ENCODE data around the gene HLA-DOA.

Gene HLA-DOA

DNA sequence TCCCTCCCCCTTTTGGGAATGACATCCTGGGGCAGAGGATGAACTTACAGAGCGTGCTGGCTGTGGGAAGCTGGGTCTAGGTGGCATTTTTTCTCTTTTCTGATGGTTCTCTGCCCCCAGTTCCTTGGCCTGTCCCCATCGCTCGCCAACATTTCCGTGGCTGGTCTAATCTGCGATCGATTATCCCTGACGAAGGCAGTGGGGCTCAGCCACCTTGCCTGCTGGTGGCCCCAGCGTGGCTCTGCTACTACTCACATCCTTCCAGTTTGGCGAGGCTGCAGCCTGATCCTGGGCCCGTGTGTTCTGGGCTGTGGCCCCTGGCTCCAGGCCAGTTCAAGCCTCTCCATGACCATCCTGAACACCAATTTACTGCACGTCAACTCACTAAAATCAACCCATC lies 6.4 kb upstream of the HLA-DOA start:
- no peak for DNase-seq

DNA sequence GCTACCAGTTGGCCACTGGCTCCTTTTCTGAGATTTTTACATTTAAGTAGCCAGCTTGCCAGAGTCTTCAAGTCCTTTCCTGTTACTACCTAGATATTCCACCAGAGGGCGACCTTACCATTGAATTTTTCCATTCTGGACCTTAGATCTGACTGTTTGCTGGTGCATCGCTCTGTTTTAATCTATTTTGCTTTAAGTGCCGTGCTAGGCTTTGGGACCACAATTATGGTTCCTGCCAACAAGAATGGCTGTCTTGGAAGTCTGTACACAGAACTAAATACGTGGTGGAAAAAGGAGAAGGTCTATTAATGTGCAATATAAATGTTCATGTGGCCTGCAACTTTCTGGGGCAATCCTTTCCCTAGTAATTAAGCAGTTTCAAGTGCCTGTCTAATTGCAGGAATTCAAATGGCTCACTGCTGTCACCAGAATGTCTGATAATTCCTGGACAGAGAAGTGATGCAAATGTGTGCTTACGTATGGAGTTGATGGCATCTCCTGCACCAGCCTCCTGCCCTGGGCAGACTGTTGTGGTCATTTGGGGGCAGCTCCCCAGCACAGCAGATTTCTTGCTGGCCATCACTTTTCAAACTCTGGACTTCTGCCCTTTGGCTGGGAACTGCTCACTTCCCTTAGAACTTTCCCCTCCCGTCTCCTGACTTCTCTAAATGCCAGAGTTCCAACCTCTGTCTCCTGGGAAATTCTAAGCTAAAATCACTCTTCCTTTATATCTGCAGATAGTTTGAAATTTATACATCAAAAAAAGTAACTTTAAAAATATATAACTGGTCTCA lies 5.6 kb upstream of the HLA-DOA start:
- no peak for DNase-seq

DNA sequence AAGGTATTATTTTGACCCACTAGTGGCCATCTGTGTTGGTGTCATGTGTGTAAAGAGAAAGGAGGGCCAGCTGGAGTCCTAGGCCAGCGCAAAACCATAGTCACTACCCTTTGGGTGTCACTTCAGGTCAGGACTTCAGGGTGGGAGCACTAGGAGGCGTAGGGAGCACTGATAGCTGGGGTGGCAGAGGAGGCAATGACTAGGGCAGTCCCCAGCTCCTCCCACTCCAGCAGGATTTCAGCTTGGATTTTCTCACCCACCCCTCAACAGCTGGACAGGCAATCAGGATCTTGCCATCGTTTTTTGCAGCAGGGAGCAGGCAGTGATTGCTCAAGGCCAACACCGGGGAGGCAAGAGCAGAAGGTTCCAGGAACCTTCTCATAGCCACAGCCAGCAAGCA lies 4.2 kb upstream of the HLA-DOA start:
- DNase-seq = no peak

DNA sequence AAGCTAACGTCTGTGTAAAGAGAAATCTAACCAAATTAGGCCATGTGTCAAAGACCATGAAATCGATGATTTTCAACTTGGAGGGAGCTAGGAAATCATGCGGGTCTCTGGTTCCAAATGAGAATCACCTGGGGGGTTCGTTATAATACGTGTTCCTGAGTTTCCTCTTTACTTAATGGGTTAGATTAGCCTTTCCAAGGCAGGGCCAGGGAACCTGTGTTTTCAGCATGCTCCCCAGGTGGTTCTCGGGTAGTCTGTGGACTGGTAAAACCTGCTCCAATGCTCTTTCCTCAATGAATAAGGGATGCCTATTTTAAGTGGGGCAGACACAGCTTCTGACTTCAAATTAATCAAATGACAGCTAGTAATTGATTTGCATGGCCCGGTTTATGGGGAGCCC lies 965 bp upstream of the HLA-DOA start:
- DNase-seq = no peak

DNA sequence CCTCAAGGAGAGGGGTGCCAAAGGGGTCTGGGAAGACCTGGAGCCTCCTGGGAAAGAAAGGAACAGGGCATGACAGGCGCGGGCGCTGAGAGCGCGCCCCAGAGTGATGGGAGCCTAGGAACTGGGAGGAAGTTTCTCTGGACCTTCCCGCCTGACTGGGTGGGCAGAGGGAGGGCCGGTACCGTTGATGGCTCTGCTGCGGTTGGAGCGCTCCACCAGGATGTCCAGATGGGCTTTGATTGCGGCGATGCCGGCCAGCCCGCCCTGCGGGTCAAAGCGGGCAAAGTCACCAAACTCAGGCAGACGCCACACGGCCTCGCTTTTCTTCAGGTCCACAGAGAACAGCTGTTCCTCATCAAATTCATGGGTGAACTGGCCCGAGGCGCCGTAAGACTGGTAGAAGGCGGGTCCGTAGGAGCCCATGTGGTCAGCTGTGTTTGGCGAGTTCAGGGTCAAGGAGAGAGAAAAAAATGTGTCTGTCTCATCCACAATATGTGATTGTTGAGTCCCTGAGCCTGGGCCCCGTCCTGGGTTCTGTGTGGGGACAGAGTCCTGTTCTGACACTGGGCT lies 1.5 kb downstream of the HLA-DOA start:
- no peak for DNase-seq

DNA sequence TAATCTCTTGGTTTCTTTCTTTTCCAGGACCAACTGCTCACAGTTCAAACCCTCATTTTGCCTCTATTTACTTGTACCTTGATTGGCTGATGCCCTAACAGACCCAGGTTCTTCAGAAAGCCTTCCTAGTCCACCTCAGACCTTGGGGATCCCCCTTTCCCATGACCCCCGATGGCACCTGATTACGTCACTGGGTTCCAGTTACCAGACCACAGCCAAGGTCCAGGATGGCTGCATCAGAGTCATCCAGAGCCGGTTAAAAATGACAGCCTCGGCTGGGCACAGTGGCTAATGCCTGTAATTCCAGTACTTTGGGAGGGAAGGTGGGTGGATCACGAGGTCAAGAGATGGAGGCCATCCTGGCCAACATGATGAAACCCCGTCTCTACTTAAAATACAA lies 4.5 kb downstream of the HLA-DOA start:
- DNase-seq = no peak

DNA sequence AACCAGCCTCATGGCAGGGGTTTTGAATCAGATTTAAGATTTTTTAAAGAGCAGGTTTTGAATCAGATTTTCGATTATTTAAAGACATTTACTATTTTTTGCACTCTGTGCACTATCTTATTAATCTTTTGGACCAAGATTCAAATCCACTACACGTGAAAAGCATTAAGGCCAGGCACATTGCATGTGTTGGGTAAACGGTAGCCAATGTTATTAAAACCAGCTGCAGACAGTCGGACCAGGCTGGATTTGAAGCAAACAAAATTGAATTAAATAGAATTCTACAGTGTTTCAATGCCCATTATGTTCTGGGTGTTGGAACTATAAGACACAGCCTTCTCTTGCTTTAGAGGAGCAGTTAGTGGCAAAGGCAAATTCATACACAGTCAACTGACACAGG lies 7.7 kb downstream of the HLA-DOA start:
- no peak for DNase-seq

DNA sequence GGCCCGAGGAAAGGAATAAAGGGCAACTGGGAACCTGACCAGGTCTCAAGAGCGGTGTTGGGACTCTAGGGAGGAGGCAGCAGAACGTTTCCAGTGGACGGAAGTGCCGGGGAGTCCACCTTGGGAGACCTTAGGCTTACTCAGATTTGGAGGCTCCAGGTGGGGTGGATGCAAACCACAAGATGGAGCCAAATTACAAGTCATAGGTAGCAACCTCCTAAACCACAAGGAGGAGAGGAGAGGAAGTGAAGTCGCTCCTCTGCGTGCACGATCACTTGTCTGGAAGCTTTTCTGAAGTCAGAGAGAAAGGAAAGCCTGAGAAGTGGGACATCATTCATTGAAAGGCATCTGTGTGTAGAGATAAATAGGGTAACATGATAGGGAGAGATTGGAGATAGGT lies 9.3 kb downstream of the HLA-DOA start:
- no peak for DNase-seq

DNA sequence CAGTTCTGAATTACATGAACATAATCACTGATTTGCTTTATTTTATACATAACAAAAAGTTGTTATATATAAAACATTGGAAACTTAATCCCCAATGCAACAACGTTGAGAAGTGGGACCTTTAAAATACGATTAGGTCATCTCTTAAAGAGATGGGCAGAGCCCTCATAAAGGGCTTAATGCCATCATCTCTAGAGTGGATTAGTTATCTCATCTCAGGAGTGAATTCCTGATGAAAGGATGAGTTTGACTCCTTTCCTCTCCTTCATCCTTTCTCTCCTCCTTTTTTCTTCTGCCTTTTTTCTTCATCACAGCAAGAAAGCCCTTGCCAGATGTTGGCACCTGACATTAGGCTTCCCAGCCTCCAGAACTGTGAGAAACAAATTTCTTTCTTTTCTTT lies 13.9 kb downstream of the HLA-DOA start:
- no peak for DNase-seq

DNA sequence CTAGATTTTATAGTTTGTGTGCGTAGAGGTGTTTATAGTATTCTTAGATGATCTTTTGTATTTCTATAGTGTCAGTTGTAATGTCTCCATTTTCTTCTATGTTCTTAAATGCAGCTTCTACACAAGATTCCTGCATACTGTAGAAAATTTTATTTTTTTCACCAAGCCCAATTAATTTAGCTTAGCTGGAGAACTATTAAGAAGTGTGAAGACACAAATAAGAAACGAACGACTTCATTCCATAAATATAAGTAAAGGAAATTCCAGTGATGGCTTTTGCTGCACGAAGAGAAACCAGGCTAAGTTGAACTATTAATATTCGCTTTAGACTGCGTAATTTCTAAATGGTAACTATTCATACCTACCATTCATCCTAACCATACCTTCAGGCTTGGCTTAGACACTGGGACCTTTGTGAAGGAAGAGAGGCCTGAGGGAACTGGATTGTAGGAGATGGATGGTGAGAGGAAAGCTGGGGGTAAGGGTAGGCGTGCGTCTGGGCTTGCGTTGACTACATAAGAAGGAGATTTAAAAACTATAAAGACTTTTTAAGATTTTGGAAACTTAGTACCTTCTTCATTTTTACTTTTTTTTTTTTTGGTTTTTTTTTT lies 15.9 kb downstream of the HLA-DOA start:
- no peak for DNase-seq

DNA sequence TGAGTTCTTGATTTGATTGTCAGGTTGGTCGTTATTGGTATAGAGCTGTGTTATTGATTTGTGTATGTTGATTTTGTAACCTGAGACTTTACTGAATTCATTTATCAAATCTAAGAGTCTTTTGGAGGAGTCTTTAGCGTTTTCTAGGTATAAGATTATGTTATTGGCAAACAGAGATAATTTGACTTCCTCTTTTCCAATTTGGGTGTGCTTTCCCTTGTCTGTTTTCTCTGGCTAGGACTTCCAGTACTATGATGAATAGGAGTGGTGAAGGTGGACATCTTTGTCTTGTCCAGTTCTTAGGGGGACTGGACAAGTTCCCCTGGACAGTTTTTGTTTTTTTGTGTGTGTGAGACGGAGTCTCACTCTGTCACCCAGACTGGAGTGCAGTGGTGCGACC lies 17.4 kb downstream of the HLA-DOA start:
- no peak for DNase-seq

DNA sequence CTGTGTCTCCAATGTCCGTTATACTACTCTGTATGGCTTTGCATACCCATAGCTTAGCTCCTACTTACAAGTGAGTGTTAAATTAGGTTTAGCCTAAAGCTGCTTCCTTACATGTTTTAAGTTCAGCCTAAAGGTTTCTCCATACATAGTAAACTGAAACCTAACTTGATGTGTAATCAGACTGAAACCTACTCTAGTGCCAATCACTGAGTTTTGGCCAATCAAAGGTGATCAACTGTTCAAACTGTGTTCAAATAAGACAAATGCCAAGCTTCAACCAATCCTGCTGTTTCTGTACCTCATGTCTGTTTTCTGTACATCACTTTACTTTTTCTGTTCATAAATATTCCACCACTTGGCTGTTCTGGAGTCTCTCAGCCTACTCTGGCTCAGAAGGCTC lies 20.0 kb downstream of the HLA-DOA start:
- DNase-seq = no peak

DNA sequence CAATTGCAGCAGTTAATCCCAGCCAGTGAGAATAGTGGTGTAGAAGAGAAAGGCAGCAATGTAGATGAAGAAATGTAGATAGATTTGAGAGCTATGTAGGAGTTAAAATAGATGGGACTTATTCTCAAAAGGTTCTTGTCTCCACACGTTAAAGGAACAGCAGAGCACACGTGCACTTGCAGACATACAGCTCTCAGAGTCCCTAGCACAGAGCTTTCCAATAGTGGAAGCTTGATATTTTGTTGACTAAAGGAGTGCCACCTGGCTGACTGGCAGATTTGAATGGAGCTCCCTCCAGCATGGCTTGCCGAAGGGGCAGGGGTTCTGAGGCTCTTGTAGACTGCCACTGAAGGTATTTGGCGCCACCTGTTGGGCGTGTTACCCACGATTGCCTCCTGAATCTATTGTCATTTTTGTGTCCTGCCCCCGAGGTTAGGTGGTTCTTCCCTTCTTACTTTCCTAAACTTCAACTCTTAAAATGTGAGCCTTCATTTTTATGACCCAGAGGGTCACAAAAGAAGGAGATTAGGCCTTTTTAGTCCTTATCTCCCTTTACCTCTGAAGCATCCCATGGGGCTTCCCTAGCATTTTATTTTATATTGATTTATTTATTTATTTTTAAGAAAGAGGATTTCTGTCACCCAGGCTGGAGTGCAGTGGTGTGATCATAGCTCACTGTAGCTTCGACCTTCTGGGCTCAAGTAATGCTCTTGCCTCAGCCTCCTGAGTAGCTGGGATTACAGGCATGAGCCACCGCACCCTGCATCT lies 24.6 kb downstream of the HLA-DOA start:
- no peak for DNase-seq

DNA sequence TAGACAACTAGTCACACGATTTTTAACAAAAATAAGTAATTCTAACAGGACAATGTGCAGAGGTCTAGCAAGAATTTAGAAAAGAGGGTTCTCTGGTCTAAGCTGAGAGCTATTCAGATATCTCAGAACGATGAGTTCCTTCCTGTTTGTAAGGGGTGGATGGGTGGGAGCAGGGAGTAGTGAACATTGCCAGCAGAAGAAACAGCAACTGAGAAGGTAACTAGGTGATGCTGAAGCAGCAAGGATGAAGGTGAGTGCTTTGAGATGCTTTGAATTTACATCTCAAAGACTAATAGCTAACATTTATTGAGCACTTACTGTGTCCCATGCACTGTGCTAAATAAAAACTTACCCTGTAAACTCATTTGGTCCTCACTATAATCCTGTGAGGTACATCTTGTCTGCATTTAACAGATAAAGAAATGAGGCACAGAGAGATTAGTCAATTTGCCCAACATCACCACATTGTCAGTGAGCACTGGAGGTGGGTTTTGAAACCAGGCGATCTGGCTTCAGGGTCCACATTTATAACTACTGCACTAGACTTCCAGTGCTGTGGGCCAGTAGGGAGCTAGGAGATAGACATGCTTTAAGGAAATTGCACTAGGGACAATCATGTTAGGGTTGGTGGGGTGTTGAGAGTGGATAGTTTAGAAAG lies 25.3 kb downstream of the HLA-DOA start:
- DNase-seq = no peak

DNA sequence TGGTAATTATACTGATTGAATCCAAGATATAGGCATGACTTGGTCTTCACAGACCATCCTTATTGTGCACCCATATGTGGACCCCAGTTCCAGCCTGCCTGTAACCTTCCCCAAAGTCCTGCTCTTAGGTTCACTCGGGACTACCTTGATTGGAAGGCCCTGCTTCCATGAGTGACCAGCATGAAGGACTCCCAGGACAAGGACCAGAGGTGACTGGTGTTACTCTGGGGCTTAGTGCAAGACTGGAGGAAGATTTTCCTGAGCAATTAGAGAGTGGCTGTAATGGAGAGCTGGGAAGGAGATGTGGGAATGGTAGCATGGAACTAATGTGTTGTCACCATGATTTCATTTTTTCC lies 25.9 kb downstream of the HLA-DOA start:
- no peak for DNase-seq

DNA sequence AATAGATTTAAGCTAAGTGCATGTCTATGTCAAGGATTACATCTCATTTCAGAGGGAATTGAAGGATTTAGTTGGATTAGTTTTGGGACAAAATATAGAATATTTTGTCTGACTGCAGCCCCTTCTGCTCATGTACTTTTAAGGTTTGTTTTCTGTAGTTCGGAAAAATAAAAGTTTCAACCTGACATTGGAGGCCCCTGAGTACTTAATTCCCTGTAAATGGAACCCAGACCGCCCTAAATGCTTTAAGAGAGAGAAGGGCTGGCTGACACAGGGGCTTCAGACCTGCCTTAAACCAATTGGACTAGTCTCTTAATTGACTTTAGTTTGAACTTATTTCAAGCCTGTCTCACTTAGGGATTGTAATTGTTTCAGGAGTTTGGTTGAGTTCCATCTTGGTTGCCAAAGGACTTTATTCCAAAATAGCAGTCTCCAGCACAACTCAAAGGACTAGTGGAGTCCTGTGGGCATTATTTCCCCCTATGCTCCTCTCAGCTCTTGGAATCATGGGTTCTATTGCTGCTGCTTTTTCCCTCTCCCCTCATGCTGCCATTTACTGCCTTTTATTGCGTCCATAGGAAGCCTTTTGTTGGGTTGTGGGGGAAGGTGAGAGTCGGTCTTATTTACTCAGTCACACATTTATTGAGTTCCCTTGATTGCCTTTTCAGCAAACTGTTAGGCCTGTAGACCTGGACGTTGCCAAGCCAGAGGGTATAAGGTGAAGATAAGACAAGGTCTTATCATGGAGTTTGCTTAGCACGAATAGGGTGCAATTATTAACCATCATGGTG lies 26.5 kb downstream of the HLA-DOA start:
- DNase-seq = no peak

DNA sequence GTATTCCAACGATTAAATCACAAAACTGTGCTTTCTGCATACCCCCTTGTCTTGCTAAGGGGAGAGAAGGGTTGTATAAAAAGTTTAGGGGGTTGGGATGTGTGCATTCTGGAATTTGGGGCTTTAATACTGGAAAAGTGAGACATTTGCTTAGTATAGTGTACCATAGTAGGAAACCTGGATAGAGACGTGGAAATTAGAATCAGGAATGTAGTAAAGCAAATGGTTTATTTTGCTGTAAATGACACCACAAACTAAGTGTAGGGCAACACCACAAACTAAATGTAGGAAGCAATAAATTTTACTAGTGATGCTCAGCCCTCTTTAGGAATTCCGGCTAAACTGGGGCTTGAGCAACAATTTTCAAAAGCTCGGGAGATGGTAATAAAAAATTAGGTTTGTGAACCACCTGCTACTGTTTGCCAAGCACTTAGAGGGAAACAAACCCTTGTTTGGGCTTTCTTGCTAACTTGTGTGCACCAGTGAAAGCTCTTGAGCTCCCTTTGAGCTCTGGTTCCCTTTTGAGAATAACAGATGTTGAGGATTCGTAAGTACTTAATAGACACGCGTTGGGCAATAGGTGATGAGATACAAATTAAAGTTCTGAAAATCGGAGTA lies 27.2 kb downstream of the HLA-DOA start:
- DNase-seq = no peak

DNA sequence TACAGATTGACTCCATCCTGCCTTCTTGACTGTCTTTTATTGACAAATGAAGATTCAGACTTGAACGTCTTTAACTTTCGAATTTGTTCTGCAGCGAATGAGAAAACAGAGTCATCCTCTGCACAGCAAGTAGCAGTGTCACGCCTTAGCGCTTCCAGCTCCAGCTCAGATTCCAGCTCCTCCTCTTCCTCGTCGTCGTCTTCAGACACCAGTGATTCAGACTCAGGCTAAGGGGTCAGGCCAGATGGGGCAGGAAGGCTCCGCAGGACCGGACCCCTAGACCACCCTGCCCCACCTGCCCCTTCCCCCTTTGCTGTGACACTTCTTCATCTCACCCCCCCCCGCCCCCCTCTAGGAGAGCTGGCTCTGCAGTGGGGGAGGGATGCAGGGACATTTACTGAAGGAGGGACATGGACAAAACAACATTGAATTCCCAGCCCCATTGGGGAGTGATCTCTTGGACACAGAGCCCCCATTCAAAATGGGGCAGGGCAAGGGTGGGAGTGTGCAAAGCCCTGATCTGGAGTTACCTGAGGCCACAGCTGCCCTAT lies 28.8 kb downstream of the HLA-DOA start:
- DNase-seq = no peak

DNA sequence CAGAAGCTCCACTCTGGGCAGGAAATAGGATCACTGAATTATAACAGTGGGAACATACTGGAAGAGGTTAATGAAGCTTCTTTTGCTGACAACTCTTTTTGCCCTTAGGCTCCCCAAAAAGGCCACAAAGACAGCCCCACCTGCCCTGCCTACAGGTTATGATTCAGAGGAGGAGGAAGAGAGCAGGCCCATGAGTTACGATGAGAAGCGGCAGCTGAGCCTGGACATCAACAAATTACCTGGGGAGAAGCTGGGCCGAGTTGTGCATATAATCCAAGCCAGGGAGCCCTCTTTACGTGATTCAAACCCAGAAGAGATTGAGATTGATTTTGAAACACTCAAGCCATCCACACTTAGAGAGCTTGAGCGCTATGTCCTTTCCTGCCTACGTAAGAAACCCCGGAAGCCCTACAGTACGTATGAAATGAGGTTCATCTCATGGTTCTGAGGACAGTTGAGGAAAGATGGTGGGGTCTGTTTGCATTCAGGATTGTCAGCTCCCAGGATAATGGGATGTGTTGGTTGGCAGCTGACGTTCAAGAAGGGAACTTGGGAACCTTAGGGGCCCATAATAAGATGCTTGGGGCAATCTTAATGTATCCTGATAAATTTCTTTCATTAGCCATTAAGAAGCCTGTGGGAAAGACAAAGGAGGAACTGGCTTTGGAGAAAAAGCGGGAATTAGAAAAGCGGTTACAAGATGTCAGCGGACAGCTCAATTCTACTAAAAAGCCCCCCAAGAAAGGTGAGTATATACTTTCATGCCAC lies 29.5 kb downstream of the HLA-DOA start:
- no peak for DNase-seq

DNA sequence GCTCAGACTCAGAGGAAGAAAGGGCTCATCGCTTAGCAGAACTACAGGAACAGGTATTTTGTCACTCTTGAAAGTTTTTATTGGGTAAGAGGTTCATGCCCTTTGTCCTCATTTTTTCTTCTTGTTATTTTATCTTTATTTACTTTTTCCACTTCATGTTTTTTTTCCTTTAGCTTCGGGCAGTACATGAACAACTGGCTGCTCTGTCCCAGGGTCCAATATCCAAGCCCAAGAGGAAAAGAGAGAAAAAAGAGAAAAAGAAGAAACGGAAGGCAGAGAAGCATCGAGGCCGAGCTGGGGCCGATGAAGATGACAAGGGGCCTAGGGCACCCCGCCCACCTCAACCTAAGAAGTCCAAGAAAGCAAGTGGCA lies 31.5 kb downstream of the HLA-DOA start:
- DNase-seq = no peak
